ENCODE results near the gene LCN1. TPM values are rescaled to one million over a fixed set of nuclear protein-coding genes. Genes with fewer than 3 reads are reported as not detected.

LCN1 gene
- total RNA-seq, 4 donors from 2014 or later, result not detected

DNA sequence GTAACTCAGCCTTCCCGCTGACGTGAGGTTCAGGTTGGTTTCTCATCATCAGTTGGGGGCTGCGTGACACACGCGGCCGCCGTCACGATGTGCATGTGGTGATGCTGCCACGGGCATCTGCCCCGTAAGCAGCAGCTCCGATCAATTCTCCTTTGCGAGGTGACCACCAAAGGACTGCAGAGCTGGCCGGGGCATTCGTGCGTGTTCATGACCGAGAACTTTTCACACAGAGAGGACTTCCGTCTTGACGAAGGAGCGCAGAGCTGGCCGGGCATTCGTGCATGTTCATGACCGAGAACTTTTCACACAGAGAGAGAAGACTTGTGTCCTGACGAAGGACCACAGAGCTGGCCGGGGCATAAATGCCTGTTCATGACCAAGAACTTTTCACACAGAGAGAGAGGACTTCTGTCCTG, 3.8 kb upstream of the LCN1 start:
- Histone ChIP-seq H3K36me3 (no peaks in the 10 kb centered on the region), H3K4me1 (no peaks in the 10 kb centered on the region), H3K27me3 (no peaks in the 10 kb centered on the region), H3K4me3 (replicated peaks in 1 of 3) (no peak overlapping the region), H3K9me3 (no peaks in the 10 kb centered on the region), H3K27ac (no peak overlapping the region)
- WGBS, 2 donors, result 89 to 92% methylated on average over 21 to 24 of the region's 24 CpGs
- no peak for DNase-seq
- intact Hi-C loops (cut with DNase I), result no loop called here
- TF ChIP-seq POLR2A (IDR thresholded peaks at IDR 0.05), result no peak
- no peak for TF ChIP-seq CTCF (IDR thresholded peaks at IDR 0.05)

DNA sequence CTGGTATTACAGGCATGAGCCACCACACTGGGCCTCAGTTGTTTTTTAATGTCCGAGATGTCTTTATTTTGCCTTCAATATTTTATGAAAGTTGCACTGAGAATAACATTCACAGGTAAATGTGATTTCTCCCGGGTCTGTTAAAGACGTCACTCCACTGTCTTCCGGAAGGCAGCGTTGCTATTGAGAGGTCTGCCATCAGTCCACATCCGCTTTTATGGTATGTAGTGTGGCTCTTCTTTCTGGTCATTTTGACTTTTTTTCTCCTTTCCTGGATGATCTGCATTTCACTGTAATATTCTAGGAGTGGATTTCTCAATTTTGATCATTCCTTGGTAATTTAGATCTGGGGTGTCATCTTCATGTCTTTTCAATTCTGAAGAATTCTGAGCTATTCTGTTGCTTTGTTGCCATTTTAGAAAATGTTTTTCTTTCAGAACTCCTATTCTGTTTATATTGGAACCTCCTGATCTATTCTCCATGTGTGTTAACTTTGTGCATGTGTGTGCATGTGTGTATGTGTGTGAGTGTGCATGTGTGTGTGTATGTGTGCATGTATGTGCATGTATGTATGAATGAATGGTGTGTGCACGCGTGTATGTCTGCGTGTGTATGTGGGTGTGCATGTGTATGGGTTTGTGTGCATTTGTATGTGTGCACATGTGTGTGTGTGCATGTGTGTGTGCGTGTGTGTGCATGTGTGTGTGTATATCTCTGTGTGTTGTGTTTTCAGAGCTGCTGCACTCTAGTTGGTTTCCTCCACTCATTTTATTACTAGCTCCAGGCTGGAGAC, 1.9 kb upstream of the LCN1 start:
- TF ChIP-seq CTCF (IDR thresholded peaks at IDR 0.05), result no peak
- TF ChIP-seq POLR2A (IDR thresholded peaks at IDR 0.05), result no peak
- Histone ChIP-seq H3K4me1 (no peaks in the 10 kb centered on the region), H3K27ac (no peak overlapping the region), H3K9me3 (no peaks in the 10 kb centered on the region), H3K27me3 (no peaks in the 10 kb centered on the region), H3K4me3 (replicated peaks in 1 of 3) (no peak overlapping the region), H3K36me3 (no peaks in the 10 kb centered on the region)
- intact Hi-C loops (cut with DNase I), result no loop called here
- no peak for DNase-seq
- 92 to 96% methylated on average over 10 of the region's 10 CpGs for WGBS, 2 donors

GRCh38 chr9:135521608-135522095, 412 bp downstream of the LCN1 start:
- Histone ChIP-seq H3K36me3 (no peaks in the 10 kb centered on the region), H3K4me1 (no peaks in the 10 kb centered on the region), H3K9me3 (no peaks in the 10 kb centered on the region), H3K27me3 (no peaks in the 10 kb centered on the region), H3K27ac (no peak overlapping the region), H3K4me3 (replicated peaks in 1 of 3) (no peak overlapping the region)
- TF ChIP-seq CTCF (IDR thresholded peaks at IDR 0.05) (no peak), POLR2A (IDR thresholded peaks at IDR 0.05) (no peak)
- intact Hi-C loops (cut with DNase I), result no loop called here
- WGBS, 2 donors, result 77 to 84% methylated on average over 8 to 11 of the region's 11 CpGs
- DNase-seq, result no peak

- no peak for DNase-seq
- H3K4me3 ChIP-seq (replicated peaks in 1 of 3), result no peak overlapping the region
- intact Hi-C loops (cut with DNase I), result no loop called here
- 53 to 71% methylated on average over 12 to 15 of the region's 16 CpGs for WGBS, 2 donors
- TF ChIP-seq POLR2A (IDR thresholded peaks at IDR 0.05) (no peak), CTCF (IDR thresholded peaks at IDR 0.05) (no peak)
- H3K36me3 ChIP-seq, result no peaks in the 10 kb centered on the region
- H3K27ac ChIP-seq, result no peak overlapping the region
- no peaks in the 10 kb centered on the region for H3K27me3 ChIP-seq
- H3K9me3 ChIP-seq, result no peaks in the 10 kb centered on the region
- no peaks in the 10 kb centered on the region for H3K4me1 ChIP-seq
Observed at GRCh38 chr9:135522137-135522877, 1.1 kb downstream of the LCN1 start.

GRCh38 chr9:135522931-135523330, 1.7 kb downstream of the LCN1 start:
- no peaks in the 10 kb centered on the region for H3K9me3 ChIP-seq
- no peaks in the 10 kb centered on the region for H3K4me1 ChIP-seq
- H3K36me3 ChIP-seq, result no peaks in the 10 kb centered on the region
- WGBS, 2 donors, result 68 to 70% methylated on average over 14 to 16 of the region's 17 CpGs
- H3K4me3 ChIP-seq (replicated peaks in 1 of 3), result no peak overlapping the region
- DNase-seq, result no peak
- intact Hi-C loops (cut with DNase I), result no loop called here
- no peak for TF ChIP-seq POLR2A (IDR thresholded peaks at IDR 0.05)
- TF ChIP-seq CTCF (IDR thresholded peaks at IDR 0.05), result no peak
- H3K27me3 ChIP-seq, result no peaks in the 10 kb centered on the region
- H3K27ac ChIP-seq, result no peak overlapping the region

All from thyroid gland (tissue), 4 donors.